Caco-2 (cell line): Measurements from ENCODE around the gene PLXNA1. TPM values are rescaled to one million over a fixed set of nuclear protein-coding genes. Genes with fewer than 3 reads are reported as not detected.

Experiments used
- BruUV-seq: library from RNA; stranded (reverse); fragments of 400-500 nt; replicated peaks from 2 replicates; lab custom pipeline; 2021; lab: Mats Ljungman, UMichigan
- CTCF ChIA-PET: fragments of 300-600 bp; sonication (Branson Sonifier 250); formaldehyde crosslinking; loops from one replicate; lab custom pipeline; 2022; ENCODE audit warnings: antibody characterized with exemption; lab: Charles Lee
- POLR2A ChIA-PET: fragments of 300-600 bp; sonication (Branson Sonifier 250); formaldehyde crosslinking; loops from one replicate; lab custom pipeline; 2022; ENCODE audit warnings: antibody characterized with exemption; lab: Charles Lee
- DNase-seq, 2 experiments: peaks; one replicate each; pipeline versions ENCODE4 v3.0.0 to v3.0.0-alpha.2; 2020 to 2022
- H3K27me3 ChIP-seq: replicated peaks from 2 replicates; pipeline ENCODE4 v1.6.0; 2011; ENCODE audit warnings: low read length; ENCODE audit not compliant: control insufficient read depth, insufficient read depth
- H3K36me3 ChIP-seq: 2 replicates; pipeline ENCODE4 v1.5.1; 2011; ENCODE audit warnings: low read length; ENCODE audit not compliant: control insufficient read depth, insufficient read depth
- H3K4me1 ChIP-seq: fragments of 250-450 bp; sonication (Bioruptor Pico); 2 replicates; pipeline ENCODE4 v1.5.1; 2020; ENCODE audit warnings: mild to moderate bottlenecking
- H3K4me3 ChIP-seq: 2 replicates; pipeline ENCODE4 v1.5.1; 2011; ENCODE audit warnings: low read depth, mild to moderate bottlenecking, control low read depth, low read length
- H3K9me3 ChIP-seq: fragments of 250-450 bp; sonication (Bioruptor Pico); 2 replicates; pipeline ENCODE4 v1.5.1; 2020; ENCODE audit warnings: mild to moderate bottlenecking, moderate library complexity
- H3K27ac Mint-ChIP-seq: one replicate; pipeline ENCODE4 v1.8.0; 2022; ENCODE audit warnings: mixed read lengths; ENCODE audit not compliant: unreplicated experiment
- H3K27me3 Mint-ChIP-seq: one replicate; pipeline ENCODE4 v1.8.0; 2022; ENCODE audit warnings: mixed read lengths; ENCODE audit not compliant: insufficient read depth, unreplicated experiment
- H3K36me3 Mint-ChIP-seq: one replicate; pipeline ENCODE4 v1.8.0; 2022; ENCODE audit warnings: mild to moderate bottlenecking, mixed read lengths; ENCODE audit not compliant: insufficient read depth, unreplicated experiment
- H3K4me1 Mint-ChIP-seq: one replicate; pipeline ENCODE4 v1.8.0; 2022; ENCODE audit warnings: low read depth, mixed read lengths; ENCODE audit not compliant: unreplicated experiment
- H3K4me3 Mint-ChIP-seq: one replicate; pipeline ENCODE4 v1.8.0; 2022; ENCODE audit warnings: mild to moderate bottlenecking, moderate library complexity, mixed read lengths; ENCODE audit not compliant: unreplicated experiment
- H3K9me3 Mint-ChIP-seq: one replicate; pipeline ENCODE4 v1.8.0; 2022; ENCODE audit warnings: mixed read lengths; ENCODE audit not compliant: unreplicated experiment
- intact Hi-C: fragments of 100-400 bp; cut with micrococcal nuclease; formaldehyde crosslinking; loops from one replicate; pipeline ENCODE4 v1.10.0; 2022; ENCODE audit not compliant: unreplicated experiment
- total RNA-seq: library from RNA; stranded (reverse); gene quantifications from 2 replicates; pipeline ENCODE4 v1.2.3, GENCODE V29; 2022
- TF ChIP-seq, protein P1 (sequence below), 2 experiments: fragments of 200-600 bp in 1 of 2; IDR thresholded peaks; 1 replicate in 1 of 2; 2 replicates in 1 of 2; pipeline versions ENCODE4 v1.5.1 to v1.8.0; 2011 to 2022; ENCODE audit warnings: antibody characterized with exemption in 1 of 2, control low read depth in 1 of 2, inconsistent platforms in 1 of 2, low read depth in 1 of 2, low read length in 1 of 2, mild to moderate bottlenecking in 1 of 2, moderate library complexity in 1 of 2; ENCODE audit not compliant: insufficient read depth in 1 of 2, severe bottlenecking in 1 of 2, unreplicated experiment in 1 of 2

PLXNA1 gene
- total RNA-seq, 1 experiment from 2014 or later = 95.1 TPM

DNA sequence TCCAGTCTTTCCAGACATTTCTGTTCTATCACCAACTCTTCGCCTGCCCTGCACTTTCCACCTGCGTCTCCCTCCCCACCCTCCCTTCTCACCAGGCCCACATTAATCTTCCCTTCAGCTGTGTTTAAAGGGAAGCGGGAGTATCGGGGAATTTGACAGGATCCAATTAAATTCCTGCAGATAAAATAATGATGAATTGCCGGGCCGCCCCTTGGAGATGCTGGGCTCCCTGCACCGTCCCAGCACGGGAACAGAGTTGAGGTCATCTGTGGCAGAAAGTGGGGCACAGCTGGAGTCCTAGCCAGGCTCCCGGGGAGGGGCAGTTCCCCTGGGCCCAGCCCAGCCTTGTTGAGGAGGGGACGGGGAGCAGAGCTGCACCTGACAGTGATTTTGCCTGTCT is 30.3 kb downstream of the PLXNA1 start:
- Histone ChIP-seq H3K4me1 (no peaks in the 10 kb centered on the region), H3K4me3 (no peak overlapping the region), H3K36me3 (peaks cover 2% of the 10 kb centered on the region; the same call in 1 of the 2 replicates), H3K27me3 (no peaks in the 10 kb centered on the region), H3K9me3 (no peaks in the 10 kb centered on the region)
- ChIA-PET POLR2A (no interaction called here), CTCF (interaction anchor here (0.6 kb wide), 1 partner anchor 1189 kb away, joined by 3 read pairs; no protein-coding TSS in a partner anchor)
- no peak overlapping the region for H3K4me3 Mint-ChIP-seq
- TF ChIP-seq, protein P1, sequence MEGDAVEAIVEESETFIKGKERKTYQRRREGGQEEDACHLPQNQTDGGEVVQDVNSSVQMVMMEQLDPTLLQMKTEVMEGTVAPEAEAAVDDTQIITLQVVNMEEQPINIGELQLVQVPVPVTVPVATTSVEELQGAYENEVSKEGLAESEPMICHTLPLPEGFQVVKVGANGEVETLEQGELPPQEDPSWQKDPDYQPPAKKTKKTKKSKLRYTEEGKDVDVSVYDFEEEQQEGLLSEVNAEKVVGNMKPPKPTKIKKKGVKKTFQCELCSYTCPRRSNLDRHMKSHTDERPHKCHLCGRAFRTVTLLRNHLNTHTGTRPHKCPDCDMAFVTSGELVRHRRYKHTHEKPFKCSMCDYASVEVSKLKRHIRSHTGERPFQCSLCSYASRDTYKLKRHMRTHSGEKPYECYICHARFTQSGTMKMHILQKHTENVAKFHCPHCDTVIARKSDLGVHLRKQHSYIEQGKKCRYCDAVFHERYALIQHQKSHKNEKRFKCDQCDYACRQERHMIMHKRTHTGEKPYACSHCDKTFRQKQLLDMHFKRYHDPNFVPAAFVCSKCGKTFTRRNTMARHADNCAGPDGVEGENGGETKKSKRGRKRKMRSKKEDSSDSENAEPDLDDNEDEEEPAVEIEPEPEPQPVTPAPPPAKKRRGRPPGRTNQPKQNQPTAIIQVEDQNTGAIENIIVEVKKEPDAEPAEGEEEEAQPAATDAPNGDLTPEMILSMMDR (IDR thresholded peaks at IDR 0.05; ENCODE audit: insufficient read depth in 1 of 2, low read depth in 1 of 2, low read length in 1 of 2, severe bottlenecking in 1 of 2, unreplicated experiment in 1 of 2) = no peak
- no peaks in the 10 kb centered on the region for H3K9me3 Mint-ChIP-seq
- H3K27me3 Mint-ChIP-seq = no peaks in the 10 kb centered on the region
- peaks cover 67% of the 10 kb centered on the region for H3K36me3 Mint-ChIP-seq
- no peak overlapping the region for H3K27ac Mint-ChIP-seq
- BruUV-seq = no TSS peak
- intact Hi-C loops = no loop called here
- no peak for DNase-seq
- no peaks in the 10 kb centered on the region for H3K4me1 Mint-ChIP-seq

DNA sequence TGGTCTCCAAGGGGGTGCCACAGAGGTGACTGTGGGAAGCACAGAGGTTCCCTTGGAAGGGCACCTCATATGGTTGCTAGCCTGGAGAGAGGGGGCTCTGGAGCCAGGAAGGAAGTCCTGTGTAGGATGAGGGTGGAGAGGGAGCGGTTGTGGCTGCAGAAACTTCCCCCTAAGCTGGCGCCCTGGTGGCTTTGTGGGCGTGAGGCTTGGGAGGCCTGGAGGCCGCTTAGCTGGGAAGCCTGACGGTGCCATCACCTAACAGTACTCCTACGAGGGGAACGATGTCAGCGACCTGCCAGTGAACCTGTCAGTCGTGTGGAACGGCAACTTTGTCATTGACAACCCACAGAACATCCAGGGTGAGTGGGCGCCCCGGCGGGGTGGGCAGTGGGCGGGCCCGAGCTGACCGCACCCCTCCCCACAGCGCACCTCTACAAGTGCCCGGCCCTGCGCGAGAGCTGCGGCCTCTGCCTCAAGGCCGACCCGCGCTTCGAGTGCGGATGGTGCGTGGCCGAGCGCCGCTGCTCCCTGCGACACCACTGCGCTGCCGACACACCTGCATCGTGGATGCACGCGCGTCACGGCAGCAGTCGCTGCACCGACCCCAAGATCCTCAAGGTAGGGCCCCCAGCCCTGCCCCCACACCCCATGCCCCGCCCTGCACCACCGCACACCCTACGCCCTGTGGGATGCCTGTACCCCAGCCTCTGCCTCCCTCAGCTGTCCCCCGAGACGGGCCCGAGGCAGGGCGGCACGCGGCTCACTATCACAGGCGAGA is 31.0 kb downstream of the PLXNA1 start:
- no TSS peak for BruUV-seq
- H3K27ac Mint-ChIP-seq = no peak overlapping the region
- CTCF ChIA-PET = interaction anchor here (0.6 kb wide), 1 partner anchor 1189 kb away, joined by 3 read pairs; no protein-coding TSS in a partner anchor

DNA sequence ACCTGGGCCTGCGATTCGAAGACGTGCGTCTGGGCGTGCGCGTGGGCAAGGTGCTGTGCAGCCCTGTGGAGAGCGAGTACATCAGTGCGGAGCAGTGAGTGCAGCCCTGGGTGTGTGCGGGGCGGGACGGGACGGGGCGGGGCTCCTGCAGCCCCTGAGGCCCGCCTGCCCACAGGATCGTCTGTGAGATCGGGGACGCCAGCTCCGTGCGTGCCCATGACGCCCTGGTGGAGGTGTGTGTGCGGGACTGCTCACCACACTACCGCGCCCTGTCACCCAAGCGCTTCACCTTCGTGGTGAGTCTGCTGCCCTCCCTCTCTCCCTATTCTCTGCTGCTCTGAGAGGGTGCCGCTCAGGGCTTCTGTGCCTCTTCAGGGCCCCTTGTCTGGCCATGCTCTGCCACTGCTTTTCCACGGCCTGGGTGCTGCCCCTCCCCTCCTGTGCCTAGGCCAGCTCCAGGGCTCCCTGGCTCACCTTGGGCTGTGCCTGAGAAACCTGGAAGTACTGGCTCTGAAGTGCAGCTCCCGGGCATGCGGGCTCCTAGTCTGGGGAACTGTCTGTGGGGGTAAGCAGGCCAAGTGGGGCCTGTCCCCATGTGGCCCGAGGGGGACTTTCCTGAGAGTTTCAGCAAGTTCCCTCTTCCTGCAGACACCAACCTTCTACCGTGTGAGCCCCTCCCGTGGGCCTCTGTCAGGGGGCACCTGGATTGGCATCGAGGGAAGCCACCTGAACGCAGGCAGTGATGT is 31.8 kb downstream of the PLXNA1 start:
- H3K4me3 Mint-ChIP-seq = no peak overlapping the region
- no peaks in the 10 kb centered on the region for H3K9me3 ChIP-seq
- ChIA-PET CTCF (no interaction called here), POLR2A (no interaction called here)
- TF ChIP-seq, protein P1 (IDR thresholded peaks at IDR 0.05; ENCODE audit: insufficient read depth in 1 of 2, low read depth in 1 of 2, low read length in 1 of 2, severe bottlenecking in 1 of 2, unreplicated experiment in 1 of 2) = no peak
- no peaks in the 10 kb centered on the region for H3K4me1 Mint-ChIP-seq
- BruUV-seq = no TSS peak
- peaks cover 67% of the 10 kb centered on the region for H3K36me3 Mint-ChIP-seq
- H3K36me3 ChIP-seq = peaks cover 2% of the 10 kb centered on the region; the same call in 1 of the 2 replicates
- intact Hi-C loops = no loop called here
- no peak overlapping the region for H3K27ac Mint-ChIP-seq
- DNase-seq = no peak
- no peaks in the 10 kb centered on the region for H3K9me3 Mint-ChIP-seq
- no peak overlapping the region for H3K4me3 ChIP-seq
- H3K4me1 ChIP-seq = no peaks in the 10 kb centered on the region
- H3K27me3 Mint-ChIP-seq = no peaks in the 10 kb centered on the region
- H3K27me3 ChIP-seq = no peaks in the 10 kb centered on the region

More for the DNA sequence above, 31.0 kb downstream of the PLXNA1 start:
- POLR2A ChIA-PET = no interaction called here
- no peak overlapping the region for H3K4me3 ChIP-seq
- no peaks in the 10 kb centered on the region for H3K9me3 ChIP-seq
- Mint-ChIP-seq H3K4me1 (no peaks in the 10 kb centered on the region), H3K36me3 (peaks cover 67% of the 10 kb centered on the region), H3K9me3 (no peaks in the 10 kb centered on the region), H3K4me3 (no peak overlapping the region), H3K27me3 (no peaks in the 10 kb centered on the region)
- no peaks in the 10 kb centered on the region for H3K4me1 ChIP-seq
- H3K36me3 ChIP-seq = peaks cover 2% of the 10 kb centered on the region; the same call in 1 of the 2 replicates
- no peak for DNase-seq
- intact Hi-C loops = no loop called here
- H3K27me3 ChIP-seq = no peaks in the 10 kb centered on the region
- TF ChIP-seq, protein P1 (IDR thresholded peaks at IDR 0.05; ENCODE audit: insufficient read depth in 1 of 2, low read depth in 1 of 2, low read length in 1 of 2, severe bottlenecking in 1 of 2, unreplicated experiment in 1 of 2) = no peak
